ENCODE measurements around the gene KRTAP5-9.
"Not testable (repeated sequence)": the region's sequence is repeated elsewhere in the genome, so short reads cannot be mapped to it uniquely, and the experiment has no call there.

KRTAP5-9 gene

DNA sequence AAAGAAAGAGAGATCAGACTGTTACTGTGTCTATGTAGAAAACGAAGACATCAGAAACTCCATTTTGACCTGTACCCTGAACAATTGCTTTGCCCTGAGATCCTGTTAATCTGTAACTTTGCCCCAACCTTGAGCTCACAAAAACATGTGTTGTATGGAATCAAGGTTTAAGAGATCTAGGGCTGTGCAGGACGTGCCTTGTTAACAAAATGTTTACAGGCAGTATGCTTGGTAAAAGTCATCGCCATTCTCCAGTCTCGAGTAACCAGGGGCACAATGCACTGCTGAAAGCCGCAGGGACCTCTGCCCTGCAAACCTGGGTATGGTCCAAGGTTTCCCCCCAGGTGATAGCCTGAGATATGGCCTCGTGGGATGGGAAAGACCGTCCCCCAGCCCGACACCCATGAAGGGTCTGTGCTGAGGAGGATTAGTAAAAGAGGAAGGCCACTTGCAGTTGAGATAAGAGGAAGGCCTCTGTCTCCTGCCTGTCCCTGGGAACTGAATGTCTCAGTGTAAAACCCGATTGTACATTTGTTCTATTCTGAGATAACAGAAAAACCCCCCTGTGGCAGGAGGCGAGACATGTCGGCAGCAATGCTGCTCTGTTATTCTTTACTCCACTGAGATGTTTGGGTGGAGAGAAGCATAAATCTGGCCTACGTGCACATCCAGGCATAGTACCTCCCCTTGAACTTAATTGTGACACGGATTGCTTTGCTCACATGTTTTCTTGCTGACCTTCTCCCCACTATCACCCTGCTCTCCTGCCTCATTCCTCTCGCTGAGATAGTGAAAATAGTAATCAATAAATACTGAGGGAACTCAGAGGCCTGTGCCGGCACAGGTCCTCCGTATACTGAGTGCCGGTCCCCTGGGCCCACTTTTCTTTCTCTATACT, 13.3 kb upstream of the KRTAP5-9 start:
- DNase-seq (ENCODE audit: low read depth in 2 of 2): not testable (repeated sequence)

DNA sequence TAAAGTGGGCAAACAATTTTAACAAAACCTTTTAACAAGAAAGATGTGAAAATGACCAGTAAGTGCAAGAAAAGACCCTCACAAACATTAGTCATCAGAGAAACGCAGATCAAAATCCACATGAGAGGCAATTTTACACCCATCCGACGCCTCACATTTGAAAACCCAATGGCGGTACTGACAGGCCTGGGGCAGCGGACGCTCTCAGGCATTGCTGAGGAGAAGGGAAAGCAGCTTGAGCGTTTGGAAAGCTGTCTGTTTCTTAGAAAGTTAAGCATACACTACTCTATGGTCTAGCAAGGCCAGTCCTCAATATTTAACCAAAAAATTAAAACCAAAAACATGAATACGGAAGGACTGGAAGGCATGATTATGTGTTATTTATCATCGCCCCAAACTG, 12.4 kb upstream of the KRTAP5-9 start:
- DNase-seq (ENCODE audit: low read depth in 2 of 2): no peak

DNA sequence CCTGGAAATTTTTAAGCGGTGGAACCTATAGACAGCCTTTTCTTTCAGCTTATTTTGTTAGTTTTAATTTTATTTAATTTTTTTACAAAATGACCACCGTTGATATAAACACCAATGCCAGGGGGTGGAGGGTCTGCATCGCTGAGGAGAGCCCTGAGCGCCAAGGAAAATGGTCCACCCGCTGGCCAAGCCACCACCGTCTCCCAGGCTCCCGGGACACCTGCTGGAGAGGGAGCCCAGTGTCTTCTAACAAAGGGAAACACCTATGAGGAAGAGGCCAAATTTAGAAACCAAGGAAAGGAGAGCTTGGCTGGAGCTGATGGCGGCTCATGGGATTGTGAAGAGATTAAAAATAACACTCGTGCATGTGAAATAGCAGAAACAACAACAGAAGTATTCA, 10.7 kb upstream of the KRTAP5-9 start:
- no peak for DNase-seq (ENCODE audit: low read depth in 2 of 2)

DNA sequence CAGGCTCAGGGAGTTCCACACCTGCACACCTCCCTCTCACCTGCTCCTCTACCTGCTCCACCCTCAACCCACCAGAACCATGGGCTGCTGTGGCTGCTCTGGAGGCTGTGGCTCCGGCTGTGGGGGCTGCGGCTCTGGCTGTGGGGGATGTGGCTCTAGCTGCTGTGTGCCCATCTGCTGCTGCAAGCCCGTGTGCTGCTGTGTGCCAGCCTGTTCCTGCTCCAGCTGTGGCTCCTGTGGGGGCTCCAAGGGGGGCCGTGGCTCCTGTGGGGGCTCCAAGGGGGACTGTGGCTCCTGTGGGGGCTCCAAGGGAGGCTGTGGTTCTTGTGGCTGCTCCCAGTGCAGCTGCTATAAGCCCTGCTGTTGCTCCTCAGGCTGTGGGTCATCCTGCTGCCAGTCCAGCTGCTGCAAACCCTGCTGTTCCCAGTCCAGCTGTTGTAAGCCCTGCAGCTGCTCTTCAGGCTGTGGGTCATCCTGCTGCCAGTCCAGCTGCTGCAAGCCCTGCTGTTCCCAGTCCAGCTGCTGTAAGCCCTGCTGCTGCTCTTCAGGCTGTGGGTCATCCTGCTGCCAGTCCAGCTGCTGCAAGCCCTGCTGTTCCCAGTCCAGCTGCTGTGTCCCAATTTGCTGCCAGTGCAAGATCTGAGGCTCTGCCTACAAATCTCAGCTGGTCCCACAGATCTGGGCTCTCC, 10.1 kb upstream of the KRTAP5-9 start, which contains the start of gene KRTAP5-8:
Gene KRTAP5-8 (plus strand): TSS at position 49 of the 689 bp plus-strand sequence. CDS start 31 bp downstream, at position 80.
- not testable (repeated sequence) for DNase-seq (ENCODE audit: low read depth in 2 of 2)

DNA sequence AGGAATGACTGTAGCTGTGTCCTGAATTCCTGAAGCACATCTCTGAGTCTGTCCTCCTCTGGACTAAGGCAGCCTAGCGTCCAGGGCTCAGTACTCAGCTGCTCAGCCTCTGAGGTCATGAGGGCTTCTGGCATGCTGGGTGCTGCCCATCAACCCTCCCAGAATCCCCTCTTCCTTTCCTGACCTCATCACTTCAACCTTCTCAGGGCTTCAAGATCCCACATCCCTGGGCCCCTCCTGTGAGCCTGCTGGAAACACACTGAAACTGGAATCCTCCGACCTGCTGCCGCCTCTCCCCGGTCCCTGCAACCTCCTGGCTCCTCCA, 9.6 kb upstream of the KRTAP5-9 start:
- no peak for DNase-seq (ENCODE audit: low read depth in 2 of 2)

DNA sequence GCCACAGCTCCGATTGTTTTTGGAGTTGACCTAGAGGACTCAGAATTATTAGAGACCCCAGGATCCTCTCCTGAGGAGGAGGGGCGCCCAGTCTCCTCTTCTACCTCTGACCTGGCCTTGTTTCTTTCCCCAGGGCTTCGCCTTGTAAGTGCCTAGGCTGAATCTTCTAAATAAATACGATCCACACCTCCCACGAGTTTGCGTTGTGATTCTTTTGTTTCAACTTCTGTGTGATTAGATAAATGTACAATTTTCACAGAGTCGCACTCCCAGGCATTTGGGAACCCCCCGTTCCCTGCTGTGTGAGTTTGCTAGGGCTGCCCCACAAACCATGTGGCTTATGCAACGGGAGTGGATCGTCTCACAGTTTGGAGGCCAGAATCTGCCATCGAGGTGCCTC, 9.2 kb upstream of the KRTAP5-9 start:
- no peak for DNase-seq (ENCODE audit: low read depth in 2 of 2)

DNA sequence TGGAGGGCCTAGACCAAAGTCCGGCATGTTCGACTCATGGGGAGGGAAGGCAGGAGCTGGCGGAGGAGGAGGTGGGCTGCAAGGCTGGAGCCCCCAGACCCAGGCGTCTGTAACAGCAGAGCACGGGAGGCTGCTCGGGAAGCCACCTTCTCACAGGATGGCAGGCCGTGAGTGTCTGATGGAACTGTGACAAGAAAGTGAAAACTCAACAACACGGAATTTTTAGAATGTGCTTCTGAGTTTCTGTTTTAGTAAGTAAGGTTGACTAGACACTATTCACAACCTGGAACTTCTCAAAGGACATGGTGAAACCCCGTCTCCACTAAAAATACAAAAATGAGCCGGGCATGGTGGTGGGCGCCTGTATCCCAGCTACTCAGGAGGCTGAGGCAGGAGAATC, 8.2 kb upstream of the KRTAP5-9 start:
- not testable (repeated sequence) for DNase-seq (ENCODE audit: low read depth in 2 of 2)

DNA sequence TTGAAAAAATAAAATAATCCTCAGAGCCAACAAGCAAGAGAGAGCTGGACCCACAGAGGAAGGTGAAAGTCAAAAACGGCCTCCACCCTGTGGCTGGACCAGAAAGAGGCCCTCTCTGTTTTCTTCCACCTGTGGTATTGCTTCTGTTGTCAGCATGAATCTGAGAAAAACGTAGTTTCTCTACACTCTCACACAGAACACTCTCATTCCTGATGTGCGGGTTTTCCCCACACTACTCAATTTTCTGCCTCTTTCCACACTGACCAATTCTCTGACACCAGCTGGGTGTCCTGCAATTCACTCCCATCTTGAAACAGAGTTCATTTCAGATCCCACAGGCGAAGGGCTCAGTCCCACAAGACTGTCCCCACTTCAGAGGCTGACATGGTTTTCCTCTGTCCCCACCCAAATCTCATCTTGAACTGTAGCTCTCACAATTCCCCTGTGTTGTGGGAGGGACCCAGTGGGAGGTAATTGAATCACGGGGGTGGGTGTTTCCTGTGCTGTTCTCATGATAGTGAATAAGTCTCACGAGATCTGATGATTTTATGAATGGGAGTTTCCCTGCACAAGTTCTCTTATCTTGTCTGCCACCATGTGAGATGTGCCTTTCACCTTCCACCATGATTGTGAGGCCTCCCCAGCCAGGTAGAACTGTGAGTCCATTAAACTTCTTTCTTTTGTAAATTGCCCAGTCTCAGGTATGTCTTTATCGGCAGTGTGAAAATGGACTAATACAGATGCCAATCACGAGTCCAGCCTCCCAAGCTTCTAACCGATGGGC, 7.5 kb upstream of the KRTAP5-9 start:
- not testable (repeated sequence) for DNase-seq (ENCODE audit: low read depth in 2 of 2)

DNA sequence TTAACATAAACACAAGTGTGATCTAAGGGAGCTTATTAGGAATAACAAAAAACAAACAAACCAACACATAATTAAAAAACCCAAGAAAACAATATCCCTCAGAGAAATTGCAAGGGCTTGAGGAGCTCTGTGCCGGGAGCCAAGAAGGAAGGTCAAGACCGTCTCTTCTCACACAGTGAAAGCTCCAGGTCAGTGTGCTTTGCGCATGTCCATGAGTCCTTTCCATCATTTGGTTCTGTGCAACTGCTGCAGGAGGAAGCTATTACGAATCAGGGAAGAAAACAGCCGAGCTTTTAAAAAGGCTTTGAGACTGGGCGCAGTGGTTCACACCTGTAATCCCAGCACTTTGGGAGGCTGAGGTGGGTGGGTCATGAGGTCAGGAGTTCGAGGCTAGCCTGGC, 5.8 kb upstream of the KRTAP5-9 start:
- no peak for DNase-seq (ENCODE audit: low read depth in 2 of 2)

DNA sequence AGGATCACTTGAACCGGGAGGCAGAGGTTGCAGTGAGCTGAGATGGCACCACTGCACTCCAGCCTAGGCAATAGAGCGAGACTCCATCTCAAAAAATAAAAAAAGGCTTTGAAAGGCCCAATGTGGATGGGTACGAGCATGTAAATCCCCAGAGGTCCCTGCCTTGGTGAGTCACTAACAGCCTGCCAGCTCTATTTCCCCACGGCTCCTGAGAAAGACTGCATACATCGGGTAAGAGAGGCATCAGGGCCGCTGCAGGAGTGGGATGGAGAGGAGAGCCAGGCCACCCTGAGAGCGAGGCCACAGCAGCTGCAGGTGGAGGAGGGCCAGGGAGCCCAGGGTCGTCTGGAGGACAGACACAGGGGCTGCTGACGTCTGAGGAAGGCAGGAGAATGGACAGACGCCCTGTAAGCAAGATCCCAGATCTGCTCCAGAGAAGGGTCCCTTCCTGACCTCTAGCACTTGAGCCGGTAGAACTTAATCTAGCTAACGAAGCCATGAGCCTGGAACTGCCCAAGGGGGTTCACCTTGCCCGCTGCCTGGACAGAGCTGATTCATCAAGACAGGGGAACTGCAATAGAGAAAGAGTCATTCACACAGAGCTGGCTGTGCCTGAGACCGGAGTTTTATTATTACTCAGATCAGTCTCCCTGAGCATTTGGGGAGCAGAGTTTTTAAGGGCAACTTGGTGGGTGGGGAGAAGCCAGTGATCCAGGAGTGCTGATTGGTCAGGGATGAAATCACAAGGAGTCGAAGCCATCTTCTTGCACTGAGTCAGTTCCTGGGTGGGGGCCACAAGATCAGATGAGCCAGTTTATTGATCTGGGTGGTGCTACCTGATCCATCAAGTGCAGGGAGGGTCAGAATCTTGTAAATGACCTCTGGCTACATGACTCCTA, 5.1 kb upstream of the KRTAP5-9 start:
- DNase-seq (ENCODE audit: low read depth in 2 of 2): no peak

DNA sequence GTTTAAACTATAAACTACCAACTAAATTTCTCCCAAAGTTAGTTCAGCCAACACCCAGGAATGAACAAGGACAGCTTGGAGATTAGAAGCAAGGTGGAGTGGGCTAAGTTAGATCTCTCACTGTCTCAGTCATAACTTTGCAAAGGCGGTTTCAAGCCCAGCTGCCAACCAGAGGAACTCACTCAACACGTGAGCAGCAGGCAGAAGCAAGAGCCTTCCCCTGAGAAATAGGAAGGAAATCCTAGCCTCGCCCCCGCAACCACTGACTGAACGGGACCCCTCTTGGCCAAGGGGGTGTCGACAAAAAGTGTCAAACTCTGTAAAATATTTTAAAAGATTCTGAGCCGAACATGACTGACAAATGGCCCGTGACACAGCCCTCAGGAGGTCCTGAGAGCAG, 4.4 kb upstream of the KRTAP5-9 start:
- DNase-seq (ENCODE audit: low read depth in 2 of 2): no peak

DNA sequence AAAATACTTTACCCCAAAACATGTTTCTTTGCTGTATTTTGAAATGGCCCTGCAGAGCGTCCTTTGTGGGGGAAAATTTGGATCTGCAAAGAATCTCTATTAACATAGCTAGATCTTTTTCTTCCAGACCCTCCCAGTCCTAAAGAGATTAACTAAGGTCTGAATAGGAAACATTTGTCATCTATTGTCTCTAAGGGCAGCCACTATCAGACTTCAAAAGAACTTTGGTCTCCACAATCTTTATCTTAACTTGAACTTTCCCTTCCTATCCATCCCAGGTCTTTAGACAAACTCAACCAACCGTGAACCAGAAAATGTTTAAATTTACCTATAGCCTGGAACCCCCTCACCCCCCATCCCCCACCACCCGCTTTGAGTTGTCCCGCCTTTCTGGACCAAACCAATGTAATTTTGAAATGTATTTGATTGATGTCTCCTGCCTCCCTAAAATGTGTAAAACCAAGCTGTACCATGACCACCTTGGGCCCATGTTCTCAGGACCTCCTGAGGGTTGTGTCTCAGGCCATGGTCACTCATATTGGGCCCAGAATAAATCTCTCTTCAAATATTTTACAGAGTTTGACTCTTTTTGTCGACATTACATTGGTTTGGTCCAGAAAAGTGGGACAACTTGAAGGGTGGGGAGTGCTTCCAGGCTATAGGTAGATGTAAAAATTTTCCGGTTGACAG, 3.5 kb upstream of the KRTAP5-9 start:
- no peak for DNase-seq (ENCODE audit: low read depth in 2 of 2)

DNA sequence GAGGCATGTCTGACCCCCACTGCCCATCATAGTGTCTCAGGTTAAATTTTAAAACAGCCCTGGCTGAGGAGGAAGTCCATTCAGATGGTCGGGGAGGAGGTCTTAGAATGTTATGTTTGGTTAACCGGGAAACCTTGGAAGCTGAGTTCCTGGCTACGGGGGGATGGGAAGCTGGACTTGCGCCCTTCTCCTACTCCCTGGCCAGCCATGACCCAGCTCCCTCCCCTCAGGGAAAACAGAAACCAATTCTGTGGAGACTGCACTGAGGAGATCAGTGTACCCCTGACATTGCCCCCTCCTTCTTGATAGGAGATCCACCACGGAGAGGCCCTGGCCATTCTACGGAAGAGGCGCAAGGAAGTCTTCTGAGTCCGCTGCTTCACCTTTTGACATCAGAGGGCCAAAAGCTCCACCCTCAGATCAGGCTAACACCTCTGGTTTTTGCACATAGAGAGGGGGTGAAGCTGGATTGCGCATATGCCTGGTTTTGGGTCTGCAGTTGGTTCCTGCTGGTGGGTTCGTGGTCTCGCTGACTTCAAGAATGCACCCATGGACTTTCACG, 2.7 kb upstream of the KRTAP5-9 start:
- no peak for DNase-seq (ENCODE audit: low read depth in 2 of 2)

DNA sequence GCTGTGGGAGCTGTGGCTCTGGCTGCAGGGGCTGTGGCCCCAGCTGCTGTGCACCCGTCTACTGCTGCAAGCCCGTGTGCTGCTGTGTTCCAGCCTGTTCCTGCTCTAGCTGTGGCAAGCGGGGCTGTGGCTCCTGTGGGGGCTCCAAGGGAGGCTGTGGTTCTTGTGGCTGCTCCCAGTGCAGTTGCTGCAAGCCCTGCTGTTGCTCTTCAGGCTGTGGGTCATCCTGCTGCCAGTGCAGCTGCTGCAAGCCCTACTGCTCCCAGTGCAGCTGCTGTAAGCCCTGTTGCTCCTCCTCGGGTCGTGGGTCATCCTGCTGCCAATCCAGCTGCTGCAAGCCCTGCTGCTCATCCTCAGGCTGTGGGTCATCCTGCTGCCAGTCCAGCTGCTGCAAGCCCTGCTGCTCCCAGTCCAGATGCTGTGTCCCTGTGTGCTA, 514 bp downstream of the KRTAP5-9 start:
- DNase-seq (ENCODE audit: low read depth in 2 of 2): no peak

DNA sequence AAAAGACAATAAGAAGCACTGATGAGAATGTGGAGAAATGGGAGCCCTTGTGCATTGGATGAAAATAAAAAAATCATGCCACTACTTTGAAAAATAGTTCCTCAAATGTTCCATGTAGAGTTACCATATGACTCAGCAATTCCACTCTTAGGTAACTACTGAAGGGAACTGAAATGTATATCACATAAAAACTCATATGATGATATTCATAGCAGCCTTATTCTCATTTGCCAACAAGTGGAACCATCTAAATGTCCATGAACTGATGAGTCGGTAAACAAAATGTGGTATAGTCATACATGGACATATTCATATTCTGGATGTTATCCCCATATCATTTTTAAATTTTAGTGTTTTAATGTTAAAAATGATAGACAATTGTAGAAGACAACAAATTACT, 3.5 kb downstream of the KRTAP5-9 start:
- no peak for DNase-seq (ENCODE audit: low read depth in 2 of 2)

DNA sequence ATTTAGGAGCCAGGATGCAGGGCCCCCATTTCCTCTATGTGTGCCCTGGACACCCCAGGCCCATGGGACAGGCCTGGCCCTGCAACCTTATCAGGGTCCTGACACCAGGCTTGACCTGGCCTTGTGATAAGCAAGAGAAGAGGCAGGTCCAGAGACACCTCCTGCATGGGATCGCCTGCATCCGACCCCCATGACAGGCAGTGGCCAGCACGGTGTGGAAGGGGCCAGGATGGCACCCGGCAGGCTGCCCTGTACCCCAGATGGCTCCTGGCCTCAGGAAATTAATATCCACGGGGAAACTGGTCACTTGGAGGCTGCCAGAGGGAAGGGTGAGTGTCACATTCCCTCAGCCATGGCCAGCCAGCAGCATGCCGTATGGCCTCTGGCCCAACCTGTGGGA, 6.8 kb downstream of the KRTAP5-9 start:
- DNase-seq (ENCODE audit: low read depth in 2 of 2): no peak

DNA sequence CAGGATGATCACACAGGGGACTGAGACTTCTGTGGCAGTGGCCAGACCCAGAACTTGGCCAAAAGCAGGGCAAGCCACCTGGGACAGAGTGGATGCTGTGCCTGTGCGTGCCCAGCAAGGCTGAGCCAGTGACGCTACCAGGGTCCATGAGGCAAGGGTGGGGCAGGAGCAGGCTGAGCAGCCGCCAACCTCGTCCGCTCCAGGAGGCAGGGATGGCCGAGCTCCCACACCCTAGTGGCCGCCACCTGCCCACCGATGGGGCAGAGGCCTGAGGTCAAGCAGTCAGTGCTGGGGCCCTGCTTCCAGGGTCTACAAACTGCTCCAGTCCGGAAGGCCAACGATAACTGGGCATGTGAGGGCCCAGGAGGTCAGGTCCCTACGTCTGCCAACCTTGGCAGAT, 7.3 kb downstream of the KRTAP5-9 start:
- no peak for DNase-seq (ENCODE audit: low read depth in 2 of 2)

DNA sequence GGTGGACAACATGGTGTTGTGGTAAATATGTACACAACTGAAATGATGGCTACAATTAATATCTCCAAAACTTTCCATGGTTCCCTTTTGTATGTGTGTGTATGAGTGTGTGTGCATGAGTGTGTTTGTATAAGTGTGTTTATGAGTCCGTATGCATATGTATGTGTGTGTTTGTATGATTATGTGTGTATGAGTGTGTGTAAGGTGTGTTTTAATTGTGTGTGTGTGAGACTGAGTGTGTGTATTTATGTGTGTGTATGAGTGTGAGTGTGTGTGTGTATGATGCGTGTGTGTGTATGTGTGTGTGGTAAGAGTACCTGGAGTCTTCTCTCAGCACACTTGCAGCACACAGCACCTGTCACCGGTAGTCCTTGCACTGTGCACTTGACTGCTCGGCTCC, 7.8 kb downstream of the KRTAP5-9 start:
- DNase-seq (ENCODE audit: low read depth in 2 of 2): no peak

DNA sequence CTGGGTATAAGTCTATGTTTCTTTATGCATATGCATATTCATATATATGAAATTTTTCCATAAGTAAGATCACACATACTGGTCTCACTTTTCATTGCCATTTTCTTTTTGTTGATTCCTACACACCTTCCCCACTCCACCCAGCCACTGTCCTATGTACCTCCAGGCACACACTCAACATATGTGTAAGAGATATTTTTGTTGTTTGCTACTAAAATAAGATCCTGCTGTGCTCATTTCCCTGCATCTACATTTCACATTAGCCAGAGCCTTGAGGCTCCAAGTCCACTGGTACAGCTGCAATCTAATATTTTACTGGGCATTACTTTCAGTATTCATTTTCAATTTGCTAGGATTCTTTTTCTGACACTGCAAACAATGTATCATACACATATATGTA, 9.0 kb downstream of the KRTAP5-9 start:
- DNase-seq (ENCODE audit: low read depth in 2 of 2): no peak

DNA sequence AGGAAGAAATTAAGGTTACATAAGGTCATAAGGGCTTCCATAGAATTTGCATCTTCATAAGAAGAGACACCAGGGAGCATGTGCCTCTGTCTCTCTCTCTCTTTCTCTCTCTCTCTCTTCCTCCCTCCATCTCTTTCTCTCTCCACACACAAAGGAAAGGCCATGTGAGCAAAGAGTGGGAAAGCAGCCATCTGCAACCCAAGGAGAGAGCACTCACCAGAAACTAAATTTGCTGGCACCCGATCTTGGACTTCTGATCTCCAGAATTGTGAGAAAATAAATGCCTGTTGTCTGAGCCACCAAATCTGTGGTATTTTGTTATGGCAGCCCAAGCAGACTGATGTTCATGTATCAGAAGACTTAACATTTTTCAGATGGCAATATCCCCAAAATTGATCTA, 10.8 kb downstream of the KRTAP5-9 start:
- DNase-seq (ENCODE audit: low read depth in 2 of 2): no peak

Measured in activated CD8-positive, alpha-beta memory T cell treated with anti-CD3 and anti-CD28 coated beads for 4 hours (primary cell).